Vagina (tissue), 2 donors: ENCODE results near the gene STAB1. TPM values are rescaled to one million over a fixed set of nuclear protein-coding genes. Genes with fewer than 3 reads are reported as not detected.
"Not testable (repeated sequence)": the region's sequence is repeated elsewhere in the genome, so short reads cannot be mapped to it uniquely, and the experiment has no call there.

Source experiments
- DNase-seq, 2 donors: peaks; one replicate each; pipeline ENCODE4 v3.0.0-alpha.2; 2017; ENCODE audit errors: extremely low spot score in 2 of 2
- H3K27ac ChIP-seq: fragments of 200-600 bp; sonication (generic); one replicate; pipeline ENCODE4 v1.5.1; 2019
- H3K27me3 ChIP-seq: fragments of 200-600 bp; sonication (generic); one replicate; pipeline ENCODE4 v1.5.1; 2019
- H3K36me3 ChIP-seq, 2 donors: fragments of 200-600 bp; sonication (generic); one replicate each; pipeline ENCODE4 v1.5.1; 2017 to 2019
- H3K4me1 ChIP-seq: fragments of 200-600 bp; sonication (generic); one replicate; pipeline ENCODE4 v1.5.1; 2019
- H3K4me3 ChIP-seq, 2 donors: fragments of 200-600 bp; sonication (generic); 1 replicate in 1 of 2; 2 replicates in 1 of 2; pipeline ENCODE4 v1.5.1; 2016 to 2019
- H3K9me3 ChIP-seq: fragments of 200-600 bp; sonication (generic); one replicate; pipeline ENCODE4 v1.5.1; 2019
- CTCF ChIP-seq, 3 experiments: fragments of 450-650 bp in 2 of 3; fragments of 200-600 bp in 1 of 3; sonication (generic) in 1 of 3; IDR thresholded peaks; one replicate each; pipeline ENCODE4 v1.5.1; 2017 to 2019; ENCODE audit warnings: antibody characterized with exemption in 3 of 3, mild to moderate bottlenecking in 2 of 3, moderate library complexity in 2 of 3
- POLR2A ChIP-seq, 2 donors: fragments of 450-650 bp; IDR thresholded peaks; one replicate each; pipeline ENCODE4 v1.6.1; 2017; ENCODE audit warnings: antibody characterized with exemption in 2 of 2, mild to moderate bottlenecking in 2 of 2, moderate library complexity in 2 of 2
- POLR2AphosphoS5 ChIP-seq, 2 donors: sonication (generic); formaldehyde crosslinking; IDR thresholded peaks; one replicate each; pipeline ENCODE4 v1.9.0; 2017; ENCODE audit warnings: antibody characterized with exemption in 2 of 2, mild to moderate bottlenecking in 2 of 2, low read depth in 1 of 2; ENCODE audit not compliant: insufficient read depth in 1 of 2
- intact Hi-C: fragments of 100-400 bp; cut with DNase I; formaldehyde crosslinking; loops from one replicate; pipeline ENCODE4 v1.15.1; 2023
- total RNA-seq: library from RNA; depleted of rRNA; stranded (reverse); fragments of >200 nt; gene quantifications from one replicate; pipeline ENCODE4 v1.2.3, GENCODE V29; 2016

The STAB1 gene
- total RNA-seq, 1 donor from 2014 or later: 124 TPM

GRCh38 chr3:52524752-52525679 is 29.9 kb downstream of the STAB1 start:
- Histone ChIP-seq H3K4me1 (peaks cover 40% of the 10 kb centered on the region), H3K27me3 (no peaks in the 10 kb centered on the region), H3K36me3 (peaks cover 0 to 10% of the 10 kb centered on the region in 2 donors), H3K9me3 (no peaks in the 10 kb centered on the region), H3K27ac (peak overlapping the region; percentile 60), H3K4me3 (no peak overlapping the region)
- intact Hi-C loops: loop anchor here (10.0 kb wide), 1 partner anchor 100 kb away; no protein-coding TSS in a partner anchor
- DNase-seq: no peak
- TF ChIP-seq POLR2AphosphoS5 (IDR thresholded peaks at IDR 0.05; ENCODE audit: insufficient read depth in 1 of 2, low read depth in 1 of 2) (peak in 1 of 2 donors; percentile 20), CTCF (IDR thresholded peaks at IDR 0.05) (no peak), POLR2A (IDR thresholded peaks at IDR 0.05) (no peak)

GRCh38 chr3:52525680-52526561 is 30.8 kb downstream of the STAB1 start:
- H3K4me1 ChIP-seq: peaks cover 47% of the 10 kb centered on the region
- intact Hi-C loops: loop anchor here (10.0 kb wide), 1 partner anchor 101 kb away; no protein-coding TSS in a partner anchor

GRCh38 chr3:52526671-52527038 is 31.5 kb downstream of the STAB1 start:
- H3K36me3 ChIP-seq: peaks cover 0 to 10% of the 10 kb centered on the region in 2 donors
- intact Hi-C loops: loop anchor here (10.0 kb wide), 1 partner anchor 102 kb away; no protein-coding TSS in a partner anchor
- not testable (repeated sequence) for H3K4me3 ChIP-seq, DNase-seq, H3K27me3 ChIP-seq, H3K9me3 ChIP-seq
- peak overlapping the region; percentile 60 for H3K27ac ChIP-seq
- peaks cover 54% of the 10 kb centered on the region for H3K4me1 ChIP-seq

More at GRCh38 chr3:52525680-52526561, 30.8 kb downstream of the STAB1 start:
- H3K9me3 ChIP-seq: no peaks in the 10 kb centered on the region
- no peaks in the 10 kb centered on the region for H3K27me3 ChIP-seq
- peaks cover 0 to 10% of the 10 kb centered on the region in 2 donors for H3K36me3 ChIP-seq
- no peak overlapping the region for H3K4me3 ChIP-seq
- peak overlapping the region; percentile 60 for H3K27ac ChIP-seq
- TF ChIP-seq POLR2AphosphoS5 (IDR thresholded peaks at IDR 0.05; ENCODE audit: insufficient read depth in 1 of 2, low read depth in 1 of 2): no peak
- TF ChIP-seq CTCF (IDR thresholded peaks at IDR 0.05): no peak
- TF ChIP-seq POLR2A (IDR thresholded peaks at IDR 0.05): no peak
- DNase-seq: no peak

- H3K9me3 ChIP-seq: no peaks in the 10 kb centered on the region
- peaks cover 0 to 10% of the 10 kb centered on the region in 2 donors for H3K36me3 ChIP-seq
- H3K4me3 ChIP-seq: no peak overlapping the region
- peaks cover 59% of the 10 kb centered on the region for H3K4me1 ChIP-seq
- H3K27me3 ChIP-seq: no peaks in the 10 kb centered on the region
- TF ChIP-seq POLR2AphosphoS5 (IDR thresholded peaks at IDR 0.05; ENCODE audit: insufficient read depth in 1 of 2, low read depth in 1 of 2) (no peak), POLR2A (IDR thresholded peaks at IDR 0.05) (no peak), CTCF (IDR thresholded peaks at IDR 0.05) (no peak)
- H3K27ac ChIP-seq: no peak overlapping the region
- DNase-seq: no peak
- intact Hi-C loops: loop anchor here (10.0 kb wide), 1 partner anchor 102 kb away; no protein-coding TSS in a partner anchor
Observed at GRCh38 chr3:52527039-52527731, 32.0 kb downstream of the STAB1 start.
